GM12878 (cell line): ENCODE measurements around the gene MAN2B1. TPM values are rescaled to one million over a fixed set of nuclear protein-coding genes. Genes with fewer than 3 reads are reported as not detected.

Experiments used
- CEBPB ChIP-seq, 2 experiments: fragments of 150-350 bp in 1 of 2; IDR thresholded peaks; 2 replicates each; pipeline ENCODE4 v1.6.1; 2012 to 2014; ENCODE audit warnings: low read depth in 2 of 2, low read length in 2 of 2, borderline replicate concordance in 1 of 2, inconsistent platforms in 1 of 2
- DPF2 ChIP-seq: fragments of 450-650 bp; IDR thresholded peaks from 2 replicates; pipeline ENCODE4 v1.6.1; 2017; ENCODE audit warnings: mild to moderate bottlenecking
- EGR1 ChIP-seq, 2 experiments: IDR thresholded peaks; 1 replicate in 1 of 2; 2 replicates in 1 of 2; pipeline ENCODE4 v1.6.1; 2011 to 2012; ENCODE audit warnings: low read depth in 2 of 2, low read length in 2 of 2, borderline replicate concordance in 1 of 2, mild to moderate bottlenecking in 1 of 2, moderate library complexity in 1 of 2
- EP300 ChIP-seq, 2 experiments: fragments of 150-350 bp in 1 of 2; IDR thresholded peaks; 2 replicates each; pipeline ENCODE4 v1.6.1; 2011 to 2012; ENCODE audit warnings: low read depth in 2 of 2, low read length in 2 of 2, borderline replicate concordance in 1 of 2, improper control_type of control experiment in 1 of 2, inconsistent platforms in 1 of 2; ENCODE audit not compliant: control insufficient read depth in 1 of 2
- ESRRA ChIP-seq: IDR thresholded peaks from 2 replicates; pipeline ENCODE4 v1.6.1; 2012; ENCODE audit warnings: mild to moderate bottlenecking, low read length, improper control_type of control experiment
- EZH2 ChIP-seq: IDR thresholded peaks from 2 replicates; pipeline ENCODE4 v1.6.1; 2012; ENCODE audit warnings: low read depth, mild to moderate bottlenecking, control low read depth, inconsistent platforms, low read length, borderline replicate concordance; ENCODE audit not compliant: control insufficient read depth
- HCFC1 ChIP-seq: fragments of 150-350 bp; IDR thresholded peaks from 2 replicates; pipeline ENCODE4 v1.6.1; 2014; ENCODE audit warnings: low read length
- JUNB ChIP-seq: IDR thresholded peaks from 2 replicates; pipeline ENCODE4 v1.6.1; 2016; ENCODE audit warnings: antibody characterized with exemption, mild to moderate bottlenecking
- KLF5 ChIP-seq: fragments of 450-650 bp; IDR thresholded peaks from 2 replicates; pipeline ENCODE4 v1.6.1; 2014; ENCODE audit warnings: mild to moderate bottlenecking; ENCODE audit not compliant: partially characterized antibody
- MXI1 ChIP-seq: fragments of 150-350 bp; IDR thresholded peaks from 2 replicates; pipeline ENCODE4 v1.6.1; 2011; ENCODE audit warnings: low read depth, mild to moderate bottlenecking, inconsistent platforms, low read length, improper control_type of control experiment
- PAX8 ChIP-seq: fragments of 450-650 bp; IDR thresholded peaks from 2 replicates; pipeline ENCODE4 v1.6.1; 2017; ENCODE audit warnings: mild to moderate bottlenecking, moderate library complexity
- RAD21 ChIP-seq: IDR thresholded peaks from 2 replicates; pipeline ENCODE4 v1.6.1; 2011; ENCODE audit warnings: mild to moderate bottlenecking, low read depth, low read length, moderate library complexity; ENCODE audit not compliant: insufficient read depth
- RBBP5 ChIP-seq: fragments of 200-600 bp; sonication (generic); conservative IDR thresholded peaks from 2 replicates; pipeline ENCODE4 v1.6.1; 2016
- RCOR1 ChIP-seq: conservative IDR thresholded peaks from 2 replicates; pipeline ENCODE4 v1.6.1; 2012; ENCODE audit warnings: low read depth, low read length, improper control_type of control experiment
- RFX5 ChIP-seq: IDR thresholded peaks from 2 replicates; pipeline ENCODE4 v1.6.1; 2011; ENCODE audit warnings: low read depth, low read length, improper control_type of control experiment
- ZNF592 ChIP-seq: fragments of 450-650 bp; IDR thresholded peaks from 2 replicates; pipeline ENCODE4 v1.6.1; 2017; ENCODE audit warnings: mild to moderate bottlenecking, moderate library complexity
- polyA plus RNA-seq, 11 experiments: library from polyadenylated mRNA; depleted of rRNA in 4 of 11; unstranded in 6 of 11; stranded (reverse) in 5 of 11; fragments of >200 nt; fragmentation: Nextera tagmentation in 4 of 11; fragmentation: Illumina TruSeq in 1 of 11; extraction: Ambion mirVana in 4 of 11; extraction: Trizol in 1 of 11; gene quantifications; 1 replicate in 1 of 11; 2 replicates in 10 of 11; pipeline versions ENCODE4 v1.2.1 to v1.2.3, GENCODE V29; 2011 to 2016; ENCODE audit warnings: inconsistent platforms in 2 of 11, missing spikeins in 2 of 11, low read depth in 1 of 11
- total RNA-seq, 4 experiments: library from RNA; depleted of rRNA in 3 of 4; stranded (reverse); fragments of >200 nt in 3 of 4; fragmentation: Illumina TruSeq in 1 of 4; extraction: Trizol in 1 of 4; gene quantifications; 2 replicates each; pipeline versions ENCODE4 v1.2.1 to v1.2.3, GENCODE V29; 2013 to 2021
- TF ChIP-seq, protein P1 (sequence below): fragments of 450-650 bp; formaldehyde crosslinking; IDR thresholded peaks from 2 replicates; pipeline ENCODE4 v1.5.0; 2022; ENCODE audit warnings: mild to moderate bottlenecking, missing genetic modification characterization
- TF ChIP-seq, protein P2 (sequence below): fragments of 150-350 bp; IDR thresholded peaks from 2 replicates; pipeline ENCODE4 v1.6.1; 2016; ENCODE audit warnings: low read depth, low read length

MAN2B1 gene
- total and polyA plus RNA-seq, 10 of the 15 experiments (the other 5 are each of a cell fraction or from before 2014, with no cell fraction given): 7.6 to 224 (median 81.4) TPM

- no peak for TF ChIP-seq ZNF592
- TF ChIP-seq RCOR1: 0 out of 2 replicates have a peak, but pooled peaks have one; percentile 11
- peak in 1 of 2 experiments; percentile 92; a peak in 1 of 3 replicates for TF ChIP-seq EGR1 (IDR thresholded peaks at IDR 0.05; ENCODE audit: borderline replicate concordance in 1 of 2, low read depth in 2 of 2, low read length in 2 of 2)
- no peak for TF ChIP-seq PAX8
- no peak for TF ChIP-seq CEBPB (IDR thresholded peaks at IDR 0.05; ENCODE audit: borderline replicate concordance in 1 of 2, low read depth in 2 of 2, low read length in 2 of 2)
- no peak for TF ChIP-seq ESRRA
- TF ChIP-seq, protein P1, sequence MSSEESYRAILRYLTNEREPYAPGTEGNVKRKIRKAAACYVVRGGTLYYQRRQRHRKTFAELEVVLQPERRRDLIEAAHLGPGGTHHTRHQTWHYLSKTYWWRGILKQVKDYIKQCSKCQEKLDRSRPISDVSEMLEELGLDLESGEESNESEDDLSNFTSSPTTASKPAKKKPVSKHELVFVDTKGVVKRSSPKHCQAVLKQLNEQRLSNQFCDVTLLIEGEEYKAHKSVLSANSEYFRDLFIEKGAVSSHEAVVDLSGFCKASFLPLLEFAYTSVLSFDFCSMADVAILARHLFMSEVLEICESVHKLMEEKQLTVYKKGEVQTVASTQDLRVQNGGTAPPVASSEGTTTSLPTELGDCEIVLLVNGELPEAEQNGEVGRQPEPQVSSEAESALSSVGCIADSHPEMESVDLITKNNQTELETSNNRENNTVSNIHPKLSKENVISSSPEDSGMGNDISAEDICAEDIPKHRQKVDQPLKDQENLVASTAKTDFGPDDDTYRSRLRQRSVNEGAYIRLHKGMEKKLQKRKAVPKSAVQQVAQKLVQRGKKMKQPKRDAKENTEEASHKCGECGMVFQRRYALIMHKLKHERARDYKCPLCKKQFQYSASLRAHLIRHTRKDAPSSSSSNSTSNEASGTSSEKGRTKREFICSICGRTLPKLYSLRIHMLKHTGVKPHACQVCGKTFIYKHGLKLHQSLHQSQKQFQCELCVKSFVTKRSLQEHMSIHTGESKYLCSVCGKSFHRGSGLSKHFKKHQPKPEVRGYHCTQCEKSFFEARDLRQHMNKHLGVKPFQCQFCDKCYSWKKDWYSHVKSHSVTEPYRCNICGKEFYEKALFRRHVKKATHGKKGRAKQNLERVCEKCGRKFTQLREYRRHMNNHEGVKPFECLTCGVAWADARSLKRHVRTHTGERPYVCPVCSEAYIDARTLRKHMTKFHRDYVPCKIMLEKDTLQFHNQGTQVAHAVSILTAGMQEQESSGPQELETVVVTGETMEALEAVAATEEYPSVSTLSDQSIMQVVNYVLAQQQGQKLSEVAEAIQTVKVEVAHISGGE: peak; percentile 89
- peak; percentile 71; the same call in 1 of the 2 replicates for TF ChIP-seq MXI1
- TF ChIP-seq RFX5: peak; percentile 96
- peak; percentile 63; the same call in 1 of the 2 replicates for TF ChIP-seq DPF2
- no peak for TF ChIP-seq KLF5
- TF ChIP-seq JUNB: no peak
- TF ChIP-seq RAD21: no peak
- TF ChIP-seq HCFC1: peak; percentile 79
- TF ChIP-seq EZH2: no peak
- TF ChIP-seq RBBP5: no peak
- TF ChIP-seq, protein P2, sequence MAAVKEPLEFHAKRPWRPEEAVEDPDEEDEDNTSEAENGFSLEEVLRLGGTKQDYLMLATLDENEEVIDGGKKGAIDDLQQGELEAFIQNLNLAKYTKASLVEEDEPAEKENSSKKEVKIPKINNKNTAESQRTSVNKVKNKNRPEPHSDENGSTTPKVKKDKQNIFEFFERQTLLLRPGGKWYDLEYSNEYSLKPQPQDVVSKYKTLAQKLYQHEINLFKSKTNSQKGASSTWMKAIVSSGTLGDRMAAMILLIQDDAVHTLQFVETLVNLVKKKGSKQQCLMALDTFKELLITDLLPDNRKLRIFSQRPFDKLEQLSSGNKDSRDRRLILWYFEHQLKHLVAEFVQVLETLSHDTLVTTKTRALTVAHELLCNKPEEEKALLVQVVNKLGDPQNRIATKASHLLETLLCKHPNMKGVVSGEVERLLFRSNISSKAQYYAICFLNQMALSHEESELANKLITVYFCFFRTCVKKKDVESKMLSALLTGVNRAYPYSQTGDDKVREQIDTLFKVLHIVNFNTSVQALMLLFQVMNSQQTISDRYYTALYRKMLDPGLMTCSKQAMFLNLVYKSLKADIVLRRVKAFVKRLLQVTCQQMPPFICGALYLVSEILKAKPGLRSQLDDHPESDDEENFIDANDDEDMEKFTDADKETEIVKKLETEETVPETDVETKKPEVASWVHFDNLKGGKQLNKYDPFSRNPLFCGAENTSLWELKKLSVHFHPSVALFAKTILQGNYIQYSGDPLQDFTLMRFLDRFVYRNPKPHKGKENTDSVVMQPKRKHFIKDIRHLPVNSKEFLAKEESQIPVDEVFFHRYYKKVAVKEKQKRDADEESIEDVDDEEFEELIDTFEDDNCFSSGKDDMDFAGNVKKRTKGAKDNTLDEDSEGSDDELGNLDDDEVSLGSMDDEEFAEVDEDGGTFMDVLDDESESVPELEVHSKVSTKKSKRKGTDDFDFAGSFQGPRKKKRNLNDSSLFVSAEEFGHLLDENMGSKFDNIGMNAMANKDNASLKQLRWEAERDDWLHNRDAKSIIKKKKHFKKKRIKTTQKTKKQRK: no peak
- 0 out of 4 replicates have a peak, but pooled peaks of 1 of the 2 experiments have one; percentile 16 for TF ChIP-seq EP300 (IDR thresholded peaks at IDR 0.05; ENCODE audit: borderline replicate concordance in 1 of 2, control insufficient read depth in 1 of 2, low read depth in 2 of 2, low read length in 2 of 2)
These were observed 55.8 kb downstream of the MAN2B1 start, which contains the start of the genes ZNF490 and ZNF791 (continued) for GRCh38 chr19:12610540-12611360.
